NB4 (cell line): ENCODE measurements around the gene PAEP.

Experiments
- DNase-seq: peaks from one replicate; pipeline ENCODE4 v3.0.0; 2010; ENCODE audit warnings: low read depth
- H3K4me3 ChIP-seq: one replicate; pipeline ENCODE4 v1.5.1; 2011; ENCODE audit warnings: mild to moderate bottlenecking, low read depth, low read length, moderate library complexity
- MYC ChIP-seq: IDR thresholded peaks from 2 replicates; pipeline ENCODE4 v1.6.1; 2011; ENCODE audit warnings: low read depth, low read length
- POLR2A ChIP-seq: IDR thresholded peaks from 2 replicates; pipeline ENCODE4 v1.6.1; 2011; ENCODE audit warnings: mild to moderate bottlenecking; ENCODE audit not compliant: insufficient read length; ENCODE audit errors: extremely low read depth
- TF ChIP-seq, protein P1 (sequence below): IDR thresholded peaks from 2 replicates; pipeline ENCODE4 v1.6.1; 2011; ENCODE audit warnings: low read depth, low read length
- TF ChIP-seq, protein P2 (sequence below): IDR thresholded peaks from one replicate; pipeline ENCODE4 v1.5.1; 2012; ENCODE audit warnings: low read depth, low read length

Gene PAEP

DNA sequence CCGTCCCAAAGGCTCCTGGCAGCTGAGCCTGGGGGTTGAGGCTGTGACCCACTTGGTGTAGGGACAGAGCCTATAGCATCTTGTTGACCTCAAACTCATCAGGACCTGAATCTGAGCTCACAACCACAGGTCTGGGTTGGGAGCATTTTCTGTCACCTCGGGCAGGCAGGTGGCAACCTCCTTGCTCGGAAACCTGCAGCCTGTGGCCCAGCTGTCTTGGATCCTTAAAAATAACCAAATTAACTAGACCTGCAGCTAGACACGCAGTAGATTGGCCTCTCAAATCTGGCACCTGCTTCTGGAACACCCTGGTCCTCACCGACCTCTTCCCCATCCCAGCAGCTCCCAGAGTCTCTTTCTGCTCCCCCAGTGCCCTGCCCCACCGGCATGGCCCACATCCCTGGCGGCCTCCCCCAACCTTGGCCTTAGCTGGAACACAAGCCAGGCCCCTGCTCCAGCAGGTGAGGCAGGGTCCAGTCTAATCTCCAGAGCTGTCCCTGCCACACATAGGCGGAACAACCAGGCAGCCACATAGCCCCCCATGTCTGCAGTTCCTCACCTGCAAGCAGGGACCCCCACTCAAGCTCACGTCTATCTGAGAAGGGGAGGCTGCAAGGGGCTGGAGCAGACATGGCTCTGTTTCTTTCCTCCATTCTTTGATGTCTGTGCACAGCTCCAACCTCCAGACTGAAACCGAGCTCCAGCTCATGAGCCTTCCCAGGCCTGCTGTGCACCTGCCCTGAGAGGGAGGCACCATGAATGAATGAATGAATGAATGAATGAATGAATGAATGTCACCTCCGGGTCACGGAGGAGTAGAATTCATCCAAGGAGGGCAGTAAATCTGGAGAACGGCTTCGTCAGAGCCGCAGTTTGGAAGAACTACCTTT lies 28.3 kb downstream of the PAEP start:
- no peak overlapping the region for H3K4me3 ChIP-seq
- TF ChIP-seq POLR2A (no peak), MYC (no peak)
- TF ChIP-seq, protein P1, sequence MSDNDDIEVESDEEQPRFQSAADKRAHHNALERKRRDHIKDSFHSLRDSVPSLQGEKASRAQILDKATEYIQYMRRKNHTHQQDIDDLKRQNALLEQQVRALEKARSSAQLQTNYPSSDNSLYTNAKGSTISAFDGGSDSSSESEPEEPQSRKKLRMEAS, result no peak
- TF ChIP-seq, protein P2, sequence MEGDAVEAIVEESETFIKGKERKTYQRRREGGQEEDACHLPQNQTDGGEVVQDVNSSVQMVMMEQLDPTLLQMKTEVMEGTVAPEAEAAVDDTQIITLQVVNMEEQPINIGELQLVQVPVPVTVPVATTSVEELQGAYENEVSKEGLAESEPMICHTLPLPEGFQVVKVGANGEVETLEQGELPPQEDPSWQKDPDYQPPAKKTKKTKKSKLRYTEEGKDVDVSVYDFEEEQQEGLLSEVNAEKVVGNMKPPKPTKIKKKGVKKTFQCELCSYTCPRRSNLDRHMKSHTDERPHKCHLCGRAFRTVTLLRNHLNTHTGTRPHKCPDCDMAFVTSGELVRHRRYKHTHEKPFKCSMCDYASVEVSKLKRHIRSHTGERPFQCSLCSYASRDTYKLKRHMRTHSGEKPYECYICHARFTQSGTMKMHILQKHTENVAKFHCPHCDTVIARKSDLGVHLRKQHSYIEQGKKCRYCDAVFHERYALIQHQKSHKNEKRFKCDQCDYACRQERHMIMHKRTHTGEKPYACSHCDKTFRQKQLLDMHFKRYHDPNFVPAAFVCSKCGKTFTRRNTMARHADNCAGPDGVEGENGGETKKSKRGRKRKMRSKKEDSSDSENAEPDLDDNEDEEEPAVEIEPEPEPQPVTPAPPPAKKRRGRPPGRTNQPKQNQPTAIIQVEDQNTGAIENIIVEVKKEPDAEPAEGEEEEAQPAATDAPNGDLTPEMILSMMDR, result no peak
- DNase-seq, result no peak

DNA sequence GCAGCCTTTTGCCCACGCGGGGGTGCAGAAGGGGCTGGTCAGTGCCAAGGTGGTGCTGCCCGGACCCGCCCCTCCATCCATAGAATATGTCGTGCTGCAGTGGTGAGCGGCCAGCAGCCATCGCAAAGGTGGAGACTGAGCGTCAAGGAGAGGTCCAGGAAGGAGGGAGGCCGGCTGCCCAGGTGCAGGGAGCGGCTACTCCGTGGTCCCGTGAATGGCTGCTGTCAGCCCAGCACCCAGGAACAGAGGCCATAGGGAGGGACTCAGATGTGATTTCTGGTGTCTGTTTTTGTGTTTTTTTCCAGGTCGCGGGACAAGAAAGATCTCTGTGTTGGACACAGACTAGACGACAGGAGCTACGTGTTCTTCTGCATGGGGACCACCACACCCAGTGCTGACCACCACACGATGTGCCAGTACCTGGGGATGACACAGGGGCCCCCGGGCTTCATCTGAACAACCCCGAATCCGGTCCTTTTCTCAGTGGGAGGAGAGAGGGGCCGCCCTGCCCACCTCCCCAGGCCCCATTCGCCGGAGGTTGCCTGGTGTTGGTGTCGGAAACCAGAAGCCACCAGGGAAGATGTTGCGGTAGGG lies 29.0 kb downstream of the PAEP start:
- TF ChIP-seq, protein P1, result no peak
- TF ChIP-seq, protein P2, result no peak
- DNase-seq, result no peak
- H3K4me3 ChIP-seq, result no peak overlapping the region

DNA sequence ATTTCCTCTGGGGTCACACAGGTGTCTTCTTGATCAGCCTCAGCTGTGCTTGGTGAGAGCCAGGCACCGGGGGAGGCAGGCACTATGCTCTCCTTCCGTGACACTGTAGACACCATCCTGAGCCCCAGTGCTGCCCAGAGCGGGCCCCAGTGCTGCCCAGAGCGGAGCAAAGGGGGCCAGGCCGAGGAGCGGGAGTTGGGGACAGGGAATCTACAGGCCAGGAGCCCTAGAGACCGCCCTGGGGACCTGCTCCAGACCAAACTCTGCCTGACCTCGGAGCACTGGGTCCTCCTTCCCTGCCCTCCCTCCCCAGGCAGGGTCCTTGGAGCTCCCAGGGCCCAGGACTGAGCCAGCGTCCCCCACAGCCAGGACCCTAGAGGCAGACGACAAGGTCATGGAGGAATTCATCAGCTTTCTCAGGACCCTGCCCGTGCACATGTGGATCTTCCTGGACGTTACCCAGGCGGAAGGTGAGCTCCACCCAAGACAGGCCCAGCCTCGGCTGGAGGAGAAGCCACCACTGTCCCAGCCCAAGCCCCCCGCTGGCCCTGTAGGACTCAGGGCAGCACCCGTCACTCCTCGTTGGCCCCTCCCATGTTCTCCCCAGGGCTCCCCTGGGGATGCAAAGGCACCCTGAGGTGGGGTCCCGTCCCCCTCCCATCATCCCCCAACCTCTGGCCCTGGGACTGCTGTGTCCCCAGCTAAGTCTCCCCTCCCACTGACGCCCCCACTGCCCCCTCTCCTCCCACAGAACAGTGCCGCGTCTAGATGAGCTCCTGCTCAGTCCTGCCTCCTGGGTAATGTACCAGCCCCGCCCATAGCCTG lies 30.2 kb downstream of the PAEP start:
- TF ChIP-seq MYC, result no peak
- no peak for TF ChIP-seq POLR2A
- TF ChIP-seq, protein P2, result no peak
- TF ChIP-seq, protein P1, result no peak
- DNase-seq, result no peak
- no peak overlapping the region for H3K4me3 ChIP-seq

DNA sequence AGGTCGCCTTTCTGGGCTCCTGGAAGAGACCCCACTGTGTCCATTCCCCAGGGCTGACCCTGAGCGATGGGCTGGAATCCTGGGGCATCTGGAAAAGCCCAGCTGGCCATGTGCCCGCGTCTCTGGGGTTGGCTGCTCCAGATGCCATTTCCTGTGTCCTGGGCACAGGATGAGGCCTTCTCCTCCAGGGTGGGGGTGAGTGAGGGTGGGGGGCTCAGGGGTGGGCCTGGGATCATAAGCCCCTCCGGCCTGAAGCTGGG lies 30.7 kb downstream of the PAEP start:
- TF ChIP-seq, protein P1, result no peak
- no peak for TF ChIP-seq POLR2A
- TF ChIP-seq, protein P2, result no peak
- no peak for TF ChIP-seq MYC
- DNase-seq, result no peak

DNA sequence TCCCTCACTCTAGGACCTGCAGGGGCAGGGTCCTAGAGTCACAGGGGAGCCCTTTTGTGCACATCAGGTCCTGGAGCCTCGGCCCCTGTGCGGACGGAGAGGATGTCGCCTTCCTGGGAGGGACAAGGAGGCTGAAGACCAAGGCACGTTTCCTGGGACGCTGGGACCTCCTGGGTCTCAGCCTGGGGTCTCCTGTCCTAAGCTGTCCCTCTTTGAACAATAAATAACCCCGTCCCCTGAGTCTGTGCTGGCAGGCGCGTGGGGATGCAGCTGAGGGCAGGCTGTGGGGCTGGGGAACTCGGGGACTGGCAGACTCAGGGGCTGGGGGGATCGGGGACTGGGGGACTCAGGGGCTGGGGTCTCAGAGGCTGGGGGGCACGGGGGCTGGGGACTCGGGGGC lies 31.1 kb downstream of the PAEP start:
- DNase-seq, result no peak
- TF ChIP-seq, protein P1, result no peak
- no peak for TF ChIP-seq MYC
- no peak for TF ChIP-seq POLR2A
- TF ChIP-seq, protein P2, result no peak
- no peak overlapping the region for H3K4me3 ChIP-seq

More for the DNA sequence above, 30.7 kb downstream of the PAEP start:
- no peak overlapping the region for H3K4me3 ChIP-seq
